SH-SY5Y (cell line): Measurements from ENCODE around the gene GALNS.

Experiments
- GATA2 ChIP-seq: IDR thresholded peaks from 2 replicates; pipeline ENCODE4 v1.6.1; 2011; ENCODE audit warnings: mild to moderate bottlenecking, low read depth, low read length
- GATA3 ChIP-seq: IDR thresholded peaks from 2 replicates; pipeline ENCODE4 v1.6.1; 2011; ENCODE audit warnings: low read depth, mild to moderate bottlenecking, low read length, moderate library complexity

- no peak for TF ChIP-seq GATA2
- no peak for TF ChIP-seq GATA3
These were observed 38.8 kb downstream of the GALNS start for GRCh38 chr16:88817785-88818574.
